Adipose tissue (tissue), 3 donors: ENCODE data around the gene IGFN1. TPM values are rescaled to one million over a fixed set of nuclear protein-coding genes. Genes with fewer than 3 reads are reported as not detected.

ENCODE experiments used
- H3K27ac ChIP-seq: one replicate; pipeline ENCODE4 v1.5.1; 2013; ENCODE audit warnings: low read depth, low read length
- WGBS, 3 donors: extraction: QIAGEN DNeasy Blood & Tissue Kit; methylation state at CpG; one replicate each; pipeline ENCODE4 v1.1.7; 2013; 5-methylcytosine and 5-hydroxymethylcytosine counted together
- polyA plus RNA-seq, 3 donors: library from polyadenylated mRNA; stranded (reverse); fragments of 200-250 nt; gene quantifications; one replicate each; pipeline ENCODE4 v1.2.3, GENCODE V29; 2013
- donor health status: healthy with polysubstance abuse.
- donor health status: Bipolar disorder and iron deficiency.
- donor health status: healthy.

The IGFN1 gene
- polyA plus RNA-seq, 3 donors = 0.06 to 13.3 (median 0.11) TPM

GRCh38 chr1:201267481-201268229 lies 77.0 kb downstream of the IGFN1 start:
- no peak overlapping the region for H3K27ac ChIP-seq
- WGBS, 3 donors = 83 to 86% (median 84%) methylated on average over 14 of the region's 14 CpGs

- WGBS, 3 donors = 38 to 45% (median 42%) methylated on average over 12 of the region's 12 CpGs
- no peak overlapping the region for H3K27ac ChIP-seq
Measured at GRCh38 chr1:201268604-201269151, 78.1 kb downstream of the IGFN1 start.

GRCh38 chr1:201269281-201269680 lies 78.7 kb downstream of the IGFN1 start:
- WGBS, 3 donors = 75 to 82% (median 79%) methylated on average over 7 of the region's 7 CpGs
- no peak overlapping the region for H3K27ac ChIP-seq

- 84 to 89% (median 86%) methylated on average over 6 of the region's 6 CpGs for WGBS, 3 donors
- H3K27ac ChIP-seq = no peak overlapping the region
Measured at GRCh38 chr1:201269900-201270410, 79.3 kb downstream of the IGFN1 start.

- no peak overlapping the region for H3K27ac ChIP-seq
- WGBS, 3 donors = 74 to 84% (median 83%) methylated on average over 6 of the region's 6 CpGs
Measured at GRCh38 chr1:201270616-201271390, 80.2 kb downstream of the IGFN1 start.

- WGBS, 3 donors = 76 to 90% (median 90%) methylated on average over 10 of the region's 10 CpGs
- H3K27ac ChIP-seq = no peak overlapping the region
Measured at GRCh38 chr1:201272799-201273198, 82.2 kb downstream of the IGFN1 start.

- 92 to 96% (median 95%) methylated on average over 12 of the region's 12 CpGs for WGBS, 3 donors
- no peak overlapping the region for H3K27ac ChIP-seq
Measured at GRCh38 chr1:201274616-201275252, 84.1 kb downstream of the IGFN1 start.

GRCh38 chr1:201275253-201275666 lies 84.6 kb downstream of the IGFN1 start:
- WGBS, 3 donors = 73 to 77% (median 75%) methylated on average over 14 to 15 of the region's 15 CpGs

GRCh38 chr1:201276891-201277290 lies 86.3 kb downstream of the IGFN1 start:
- 79 to 95% (median 82%) methylated on average over 5 to 6 of the region's 6 CpGs for WGBS, 3 donors
- H3K27ac ChIP-seq = no peak overlapping the region

More at GRCh38 chr1:201275253-201275666, 84.6 kb downstream of the IGFN1 start:
- H3K27ac ChIP-seq = no peak overlapping the region

- no peak overlapping the region for H3K27ac ChIP-seq
- 76 to 85% (median 76%) methylated on average over 4 of the region's 4 CpGs for WGBS, 3 donors
Measured at GRCh38 chr1:201277441-201277840, 86.8 kb downstream of the IGFN1 start.

Other genes starting within 250 kb of the IGFN1 start
- gene KIF21B, start 167.1 kb upstream of the IGFN1 start, polyA plus RNA-seq = 1 to 10 TPM in 2 of 3 donors, under 1 TPM in 1; 0.46 to 1.2 (median 1.1) TPM
- gene CACNA1S, start 78.4 kb upstream of the IGFN1 start, polyA plus RNA-seq = under 1 TPM in 2 of 3 donors, not detected in 1; under 0.01 to 0.02 TPM
- under 1 TPM in 1 of 3 donors, not detected in 2; 0.76 TPM for gene ASCL5, start 63.6 kb upstream of the IGFN1 start, polyA plus RNA-seq
- gene TMEM9, start 36.4 kb upstream of the IGFN1 start, polyA plus RNA-seq = 10 to 100 TPM; 33.8 to 43.7 (median 36.4) TPM
- gene PKP1, start 92.7 kb downstream of the IGFN1 start, polyA plus RNA-seq = 1 to 10 TPM in 2 of 3 donors, under 1 TPM in 1; 0.64 to 6.5 (median 6.2) TPM
- 10 to 100 TPM in 1 of 3 donors, 1 to 10 TPM in 1, under 1 TPM in 1; 0.91 to 23.8 (median 1.1) TPM for gene TNNT2, start 186.9 kb downstream of the IGFN1 start, polyA plus RNA-seq
- 10 to 100 TPM in 1 of 3 donors, 1 to 10 TPM in 2; 1.8 to 23.0 (median 3.9) TPM for gene LAD1, start 208.5 kb downstream of the IGFN1 start, polyA plus RNA-seq
- 1 to 10 TPM in 1 of 3 donors, under 1 TPM in 1, not detected in 1; 0.15 to 3.9 TPM for gene TNNI1, start 230.9 kb downstream of the IGFN1 start, polyA plus RNA-seq